ENCODE data around the gene FRAS1. TPM values are rescaled to one million over a fixed set of nuclear protein-coding genes. Genes with fewer than 3 reads are reported as not detected.
"Not testable (repeated sequence)": the region's sequence is repeated elsewhere in the genome, so short reads cannot be mapped to it uniquely, and the experiment has no call there.

Gene FRAS1
- total RNA-seq, 1 donor from 2014 or later = 8.8 TPM

DNA sequence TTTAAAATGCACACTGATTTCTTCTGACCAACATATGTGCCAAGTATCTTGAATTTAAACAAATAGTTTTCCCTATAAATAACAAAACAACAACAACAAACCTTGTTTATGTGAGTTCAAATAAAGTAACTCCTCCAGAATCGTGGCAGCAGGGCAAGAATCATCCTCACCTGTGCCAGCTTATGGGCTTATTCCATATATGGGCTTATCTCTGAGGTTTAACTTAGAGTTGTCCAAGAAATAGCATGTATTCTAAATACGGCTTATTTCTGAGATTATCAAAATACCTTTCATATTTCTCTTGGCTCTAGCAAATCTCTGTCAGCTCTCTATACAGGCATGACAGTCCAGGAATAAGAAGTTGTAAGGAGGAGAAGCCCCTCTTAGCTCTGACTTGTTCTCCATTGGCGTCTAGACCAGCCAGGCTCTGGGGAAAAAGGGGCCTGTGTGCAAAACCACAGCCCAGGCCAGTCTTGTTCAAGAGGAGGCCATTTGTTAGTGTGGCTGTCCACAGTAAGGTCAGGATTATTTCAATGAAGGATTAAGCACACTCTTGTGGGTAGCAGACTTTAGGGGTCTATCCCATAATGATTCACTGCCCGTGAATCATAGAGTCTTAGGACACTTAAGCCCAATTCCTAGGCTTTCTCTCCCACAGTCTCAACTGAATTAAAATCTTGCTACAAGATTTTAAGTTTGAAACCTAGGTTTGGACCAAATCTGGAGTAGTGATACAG is 63.2 kb downstream of the FRAS1 start:
- Histone ChIP-seq H3K27ac (no peak overlapping the region), H3K4me3 (no peak overlapping the region), H3K4me1 (no peaks in the 10 kb centered on the region), H3K36me3 (no peaks in the 10 kb centered on the region), H3K27me3 (no peaks in the 10 kb centered on the region), H3K9me3 (no peaks in the 10 kb centered on the region)
- TF ChIP-seq POLR2A (IDR thresholded peaks at IDR 0.05) (no peak), POLR2AphosphoS5 (IDR thresholded peaks at IDR 0.05; ENCODE audit: insufficient read depth in 1 of 2, low read depth in 1 of 2) (no peak), CTCF (IDR thresholded peaks at IDR 0.05) (no peak)
- DNase-seq (ENCODE audit: extremely low spot score in 2 of 2) = no peak
- intact Hi-C loops (cut with DNase I) = no loop called here

- intact Hi-C loops (cut with DNase I) = no loop called here
Observed at GRCh38 chr4:78121338-78121904, 64.3 kb downstream of the FRAS1 start.

GRCh38 chr4:78125834-78126331 is 68.8 kb downstream of the FRAS1 start:
- H3K4me3 ChIP-seq; H3K4me1 ChIP-seq; H3K27ac ChIP-seq; H3K27me3 ChIP-seq; H3K36me3 ChIP-seq; DNase-seq (ENCODE audit: extremely low spot score in 2 of 2); H3K9me3 ChIP-seq; intact Hi-C loops (cut with DNase I): not testable (repeated sequence)

More at GRCh38 chr4:78121338-78121904, 64.3 kb downstream of the FRAS1 start:
- Histone ChIP-seq H3K4me1 (no peaks in the 10 kb centered on the region), H3K4me3 (no peak overlapping the region), H3K27ac (no peak overlapping the region), H3K27me3 (no peaks in the 10 kb centered on the region), H3K36me3 (no peaks in the 10 kb centered on the region), H3K9me3 (no peaks in the 10 kb centered on the region)
- TF ChIP-seq POLR2A (IDR thresholded peaks at IDR 0.05) (no peak), POLR2AphosphoS5 (IDR thresholded peaks at IDR 0.05; ENCODE audit: insufficient read depth in 1 of 2, low read depth in 1 of 2) (no peak)
- no peak for DNase-seq (ENCODE audit: extremely low spot score in 2 of 2)

GRCh38 chr4:78129383-78130108 is 72.4 kb downstream of the FRAS1 start:
- Histone ChIP-seq H3K27me3 (no peaks in the 10 kb centered on the region), H3K4me3 (no peak overlapping the region), H3K4me1 (no peaks in the 10 kb centered on the region), H3K36me3 (no peaks in the 10 kb centered on the region), H3K9me3 (no peaks in the 10 kb centered on the region), H3K27ac (no peak overlapping the region)
- TF ChIP-seq POLR2A (IDR thresholded peaks at IDR 0.05) = no peak
- no peak for TF ChIP-seq POLR2AphosphoS5 (IDR thresholded peaks at IDR 0.05; ENCODE audit: insufficient read depth in 1 of 2, low read depth in 1 of 2)
- TF ChIP-seq CTCF (IDR thresholded peaks at IDR 0.05) = no peak
- intact Hi-C loops (cut with DNase I) = no loop called here
- no peak for DNase-seq (ENCODE audit: extremely low spot score in 2 of 2)

GRCh38 chr4:78131403-78131802 is 74.3 kb downstream of the FRAS1 start:
- intact Hi-C loops (cut with DNase I) = no loop called here
- no peaks in the 10 kb centered on the region for H3K9me3 ChIP-seq
- TF ChIP-seq POLR2A (IDR thresholded peaks at IDR 0.05) (no peak), CTCF (IDR thresholded peaks at IDR 0.05) (no peak), POLR2AphosphoS5 (IDR thresholded peaks at IDR 0.05; ENCODE audit: insufficient read depth in 1 of 2, low read depth in 1 of 2) (no peak)
- no peaks in the 10 kb centered on the region for H3K4me1 ChIP-seq
- no peaks in the 10 kb centered on the region for H3K27me3 ChIP-seq
- no peak overlapping the region for H3K4me3 ChIP-seq
- H3K36me3 ChIP-seq = no peaks in the 10 kb centered on the region
- DNase-seq (ENCODE audit: extremely low spot score in 2 of 2) = no peak
- no peak overlapping the region for H3K27ac ChIP-seq

All from vagina (tissue), 2 donors.